Activated naive CD4-positive, alpha-beta T cell treated with anti-CD3 and anti-CD28 coated beads for 36 hours (primary cell): Measurements from ENCODE around the gene STEAP3. TPM values are rescaled to one million over a fixed set of nuclear protein-coding genes. Genes with fewer than 3 reads are reported as not detected.
"Not testable (repeated sequence)": the region's sequence is repeated elsewhere in the genome, so short reads cannot be mapped to it uniquely, and the experiment has no call there.

Experiments
- CTCF ChIA-PET: fragments of 350-600 bp; sonication (Branson Sonifier 250); formaldehyde crosslinking; loops from one replicate; lab custom pipeline; 2021; ENCODE audit warnings: antibody characterized with exemption; lab: Charles Lee
- DNase-seq: peaks from one replicate; pipeline ENCODE4 v3.0.0-alpha.2; 2020
- H3K27ac Mint-ChIP-seq: one replicate; pipeline ENCODE4 v1.8.0; 2021; ENCODE audit warnings: mild to moderate bottlenecking, mixed read lengths
- H3K27me3 Mint-ChIP-seq: one replicate; pipeline ENCODE4 v1.8.0; 2021; ENCODE audit warnings: low read depth, mixed read lengths
- H3K36me3 Mint-ChIP-seq: one replicate; pipeline ENCODE4 v1.8.0; 2021; ENCODE audit warnings: low read depth, mixed read lengths
- H3K4me1 Mint-ChIP-seq: one replicate; pipeline ENCODE4 v1.8.0; 2021; ENCODE audit warnings: low read depth, mixed read lengths
- H3K4me3 Mint-ChIP-seq: one replicate; pipeline ENCODE4 v1.8.0; 2021; ENCODE audit warnings: mild to moderate bottlenecking, moderate library complexity, mixed read lengths
- H3K9me3 Mint-ChIP-seq: one replicate; pipeline ENCODE4 v1.8.0; 2021; ENCODE audit warnings: mixed read lengths
- intact Hi-C: fragments of 100-400 bp; cut with micrococcal nuclease; formaldehyde crosslinking; loops from one replicate; pipeline ENCODE4 v1.15.1; 2023
- total RNA-seq, 2 experiments: library from RNA; stranded (reverse); gene quantifications; one replicate each; pipeline ENCODE4 v1.2.3, GENCODE V29; 2021

The STEAP3 gene
- total RNA-seq, 2 experiments from 2014 or later = 0.07 TPM

- H3K27me3 Mint-ChIP-seq = peaks cover 4% of the 10 kb centered on the region
- no peaks in the 10 kb centered on the region for H3K36me3 Mint-ChIP-seq
- H3K4me3 Mint-ChIP-seq = no peak overlapping the region
- H3K4me1 Mint-ChIP-seq = no peaks in the 10 kb centered on the region
- no peaks in the 10 kb centered on the region for H3K9me3 Mint-ChIP-seq
- intact Hi-C loops = loop anchor here (5.0 kb wide), 1 partner anchor 383 kb away; no protein-coding TSS in a partner anchor
- no peak overlapping the region for H3K27ac Mint-ChIP-seq
- CTCF ChIA-PET = interaction anchor here (0.7 to 1.9 kb wide), 7 partner anchors 10 to 384 kb away, joined by 3 to 7 read pairs (median 3); no protein-coding TSS in a partner anchor
- DNase-seq = peak; percentile 41
These were observed 41.4 kb downstream of the STEAP3 start for GRCh38 chr2:119264781-119265692.

- Mint-ChIP-seq H3K4me1 (no peaks in the 10 kb centered on the region), H3K9me3 (no peaks in the 10 kb centered on the region), H3K27me3 (peaks cover 4% of the 10 kb centered on the region), H3K27ac (no peak overlapping the region), H3K36me3 (no peaks in the 10 kb centered on the region), H3K4me3 (no peak overlapping the region)
- CTCF ChIA-PET = interaction anchor here (1.0 to 1.2 kb wide), 2 partner anchors 11 to 150 kb away, joined by 3 read pairs; no protein-coding TSS in a partner anchor
- intact Hi-C loops = loop anchor here (5.0 kb wide), 1 partner anchor 383 kb away; no protein-coding TSS in a partner anchor
- DNase-seq = no peak
These were observed 42.0 kb downstream of the STEAP3 start for GRCh38 chr2:119265693-119266066.

GRCh38 chr2:119266091-119266589, 42.5 kb downstream of the STEAP3 start:
- Mint-ChIP-seq H3K27me3 (peaks cover 4% of the 10 kb centered on the region), H3K4me3 (no peak overlapping the region), H3K9me3 (no peaks in the 10 kb centered on the region), H3K27ac (no peak overlapping the region), H3K4me1 (no peaks in the 10 kb centered on the region), H3K36me3 (no peaks in the 10 kb centered on the region)
- CTCF ChIA-PET = interaction anchor here (1.0 to 1.2 kb wide), 2 partner anchors 11 to 151 kb away, joined by 3 read pairs; no protein-coding TSS in a partner anchor
- DNase-seq = no peak
- intact Hi-C loops = loop anchor here (5.0 kb wide), 1 partner anchor 384 kb away; no protein-coding TSS in a partner anchor

- Mint-ChIP-seq H3K27ac (no peak overlapping the region), H3K9me3 (no peaks in the 10 kb centered on the region), H3K27me3 (peaks cover 6% of the 10 kb centered on the region), H3K4me1 (no peaks in the 10 kb centered on the region), H3K4me3 (no peak overlapping the region), H3K36me3 (no peaks in the 10 kb centered on the region)
- CTCF ChIA-PET = no interaction called here
- intact Hi-C loops = loop anchor here (5.0 kb wide), 1 partner anchor 385 kb away; no protein-coding TSS in a partner anchor
- DNase-seq = no peak
These were observed 44.0 kb downstream of the STEAP3 start for GRCh38 chr2:119267604-119268003.

GRCh38 chr2:119276864-119277263, 53.2 kb downstream of the STEAP3 start:
- Mint-ChIP-seq H3K36me3 (no peaks in the 10 kb centered on the region), H3K9me3 (no peaks in the 10 kb centered on the region), H3K4me1 (no peaks in the 10 kb centered on the region), H3K27me3 (peaks cover 2% of the 10 kb centered on the region), H3K4me3 (no peak overlapping the region), H3K27ac (no peak overlapping the region)
- intact Hi-C loops = no loop called here
- CTCF ChIA-PET = no interaction called here
- DNase-seq = no peak

- H3K27me3 Mint-ChIP-seq, H3K27ac Mint-ChIP-seq, intact Hi-C loops, CTCF ChIA-PET, H3K4me1 Mint-ChIP-seq, DNase-seq, H3K9me3 Mint-ChIP-seq, H3K4me3 Mint-ChIP-seq, H3K36me3 Mint-ChIP-seq: not testable (repeated sequence)
These were observed 54.8 kb downstream of the STEAP3 start for GRCh38 chr2:119278385-119278784.

- Mint-ChIP-seq H3K4me3 (no peak overlapping the region), H3K36me3 (no peaks in the 10 kb centered on the region), H3K27ac (no peak overlapping the region), H3K27me3 (no peaks in the 10 kb centered on the region), H3K4me1 (no peaks in the 10 kb centered on the region), H3K9me3 (no peaks in the 10 kb centered on the region)
- CTCF ChIA-PET = interaction anchor here (1.3 kb wide), 1 partner anchor 398 kb away, joined by 3 read pairs; no protein-coding TSS in a partner anchor
- no peak for DNase-seq
- intact Hi-C loops = no loop called here
These were observed 55.3 kb downstream of the STEAP3 start for GRCh38 chr2:119278946-119279345.

- no peaks in the 10 kb centered on the region for H3K36me3 Mint-ChIP-seq
- no peaks in the 10 kb centered on the region for H3K27me3 Mint-ChIP-seq
- intact Hi-C loops = no loop called here
- CTCF ChIA-PET = interaction anchor here (1.3 kb wide), 1 partner anchor 399 kb away, joined by 3 read pairs; no protein-coding TSS in a partner anchor
- H3K4me1 Mint-ChIP-seq = no peaks in the 10 kb centered on the region
- no peak overlapping the region for H3K27ac Mint-ChIP-seq
- no peak overlapping the region for H3K4me3 Mint-ChIP-seq
- no peak for DNase-seq
- no peaks in the 10 kb centered on the region for H3K9me3 Mint-ChIP-seq
These were observed 56.0 kb downstream of the STEAP3 start for GRCh38 chr2:119279666-119280065.

- no peak overlapping the region for H3K4me3 Mint-ChIP-seq
- H3K4me1 Mint-ChIP-seq = no peaks in the 10 kb centered on the region
- no peaks in the 10 kb centered on the region for H3K27me3 Mint-ChIP-seq
- no peak for DNase-seq
- no peak overlapping the region for H3K27ac Mint-ChIP-seq
- H3K36me3 Mint-ChIP-seq = no peaks in the 10 kb centered on the region
- H3K9me3 Mint-ChIP-seq = no peaks in the 10 kb centered on the region
- intact Hi-C loops = no loop called here
- CTCF ChIA-PET = interaction anchor here (0.6 to 1.4 kb wide), 3 partner anchors 12 to 162 kb away, joined by 3 read pairs; no protein-coding TSS in a partner anchor
These were observed 57.0 kb downstream of the STEAP3 start for GRCh38 chr2:119280680-119281079.

GRCh38 chr2:119282146-119282995, 58.7 kb downstream of the STEAP3 start:
- Mint-ChIP-seq H3K9me3 (no peaks in the 10 kb centered on the region), H3K27me3 (no peaks in the 10 kb centered on the region), H3K27ac (no peak overlapping the region), H3K4me3 (no peak overlapping the region), H3K36me3 (no peaks in the 10 kb centered on the region), H3K4me1 (no peaks in the 10 kb centered on the region)
- CTCF ChIA-PET = interaction anchor here (1.2 kb wide), 1 partner anchor 8 kb away, joined by 3 read pairs; no protein-coding TSS in a partner anchor
- intact Hi-C loops = no loop called here
- DNase-seq = no peak

- intact Hi-C loops = no loop called here
- CTCF ChIA-PET = interaction anchor here (1.2 kb wide), 1 partner anchor 8 kb away, joined by 3 read pairs; no protein-coding TSS in a partner anchor
These were observed 59.4 kb downstream of the STEAP3 start for GRCh38 chr2:119282996-119283511.

More at GRCh38 chr2:119282996-119283511, 59.4 kb downstream of the STEAP3 start:
- Mint-ChIP-seq H3K4me1 (no peaks in the 10 kb centered on the region), H3K36me3 (no peaks in the 10 kb centered on the region), H3K9me3 (no peaks in the 10 kb centered on the region), H3K4me3 (no peak overlapping the region), H3K27ac (no peak overlapping the region), H3K27me3 (no peaks in the 10 kb centered on the region)
- DNase-seq = no peak
